Measurements from ENCODE around the gene PNPLA7. TPM values are rescaled to one million over a fixed set of nuclear protein-coding genes. Genes with fewer than 3 reads are reported as not detected.

Gene PNPLA7
- total RNA-seq, 3 donors from 2014 or later (not counting 1 experiment from before 2014, with no cell fraction given) = 4.3 to 6.4 (median 4.9) TPM

DNA sequence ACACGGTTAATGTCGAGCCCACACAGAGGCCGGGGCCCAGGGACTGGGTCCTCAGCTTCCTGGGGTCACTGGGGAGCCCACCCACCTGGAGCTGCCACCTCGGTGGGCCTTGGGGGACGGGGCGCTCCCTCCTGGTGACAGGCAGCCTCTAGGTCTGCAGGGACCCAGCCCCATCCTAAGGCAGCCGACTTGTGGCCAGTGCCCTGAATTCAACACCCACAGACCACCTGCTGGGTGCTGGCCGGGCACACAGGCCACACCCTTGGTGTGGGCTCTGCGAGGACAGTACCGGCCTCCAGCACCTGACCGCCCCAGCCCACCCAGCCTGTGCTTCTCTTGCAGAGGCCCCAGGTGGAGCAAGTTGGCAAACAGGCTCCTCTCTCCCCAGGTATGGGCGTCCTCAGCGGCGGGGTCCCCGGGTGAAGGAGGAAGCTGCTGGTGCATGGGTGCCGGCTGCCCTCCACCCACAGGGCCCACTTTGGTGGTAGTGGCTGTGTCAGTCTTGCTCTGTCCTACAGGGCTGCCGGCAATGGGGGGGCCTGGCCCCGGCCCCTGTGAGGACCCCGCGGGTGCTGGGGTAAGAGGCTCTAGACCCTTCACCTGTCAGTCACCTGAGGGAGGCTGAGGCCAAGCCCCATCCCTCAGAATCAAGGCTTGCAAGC lies 117.4 kb downstream of the PNPLA7 start:
- Histone ChIP-seq H3K36me3 (ENCODE audit: control insufficient read depth, insufficient read depth, low read length) (no peaks in the 10 kb centered on the region), H3K9me3 (ENCODE audit: control insufficient read depth, insufficient read depth, low read length) (no peaks in the 10 kb centered on the region), H3K4me1 (ENCODE audit: control insufficient read depth, insufficient read depth, low read length) (peaks cover 29% of the 10 kb centered on the region), H3K27me3 (ENCODE audit: control insufficient read depth, insufficient read depth, low read length) (no peaks in the 10 kb centered on the region), H3K4me3 (ENCODE audit: low read length) (no peak overlapping the region), H3K27ac (ENCODE audit: low read length) (no peak overlapping the region)
- WGBS (ENCODE audit: insufficient coverage) = 85% methylated on average over 20 of the region's 20 CpGs
- H3K27ac Mint-ChIP-seq = no peak overlapping the region
- DNase-seq (no peak), ATAC-seq (no peak)
- H3K9me3 Mint-ChIP-seq = no peaks in the 10 kb centered on the region
- H3K36me3 Mint-ChIP-seq = no peaks in the 10 kb centered on the region
- intact Hi-C loops (cut with micrococcal nuclease) = no loop called here
- TF ChIP-seq, protein P1, sequence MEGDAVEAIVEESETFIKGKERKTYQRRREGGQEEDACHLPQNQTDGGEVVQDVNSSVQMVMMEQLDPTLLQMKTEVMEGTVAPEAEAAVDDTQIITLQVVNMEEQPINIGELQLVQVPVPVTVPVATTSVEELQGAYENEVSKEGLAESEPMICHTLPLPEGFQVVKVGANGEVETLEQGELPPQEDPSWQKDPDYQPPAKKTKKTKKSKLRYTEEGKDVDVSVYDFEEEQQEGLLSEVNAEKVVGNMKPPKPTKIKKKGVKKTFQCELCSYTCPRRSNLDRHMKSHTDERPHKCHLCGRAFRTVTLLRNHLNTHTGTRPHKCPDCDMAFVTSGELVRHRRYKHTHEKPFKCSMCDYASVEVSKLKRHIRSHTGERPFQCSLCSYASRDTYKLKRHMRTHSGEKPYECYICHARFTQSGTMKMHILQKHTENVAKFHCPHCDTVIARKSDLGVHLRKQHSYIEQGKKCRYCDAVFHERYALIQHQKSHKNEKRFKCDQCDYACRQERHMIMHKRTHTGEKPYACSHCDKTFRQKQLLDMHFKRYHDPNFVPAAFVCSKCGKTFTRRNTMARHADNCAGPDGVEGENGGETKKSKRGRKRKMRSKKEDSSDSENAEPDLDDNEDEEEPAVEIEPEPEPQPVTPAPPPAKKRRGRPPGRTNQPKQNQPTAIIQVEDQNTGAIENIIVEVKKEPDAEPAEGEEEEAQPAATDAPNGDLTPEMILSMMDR (IDR thresholded peaks at IDR 0.05) = no peak
- no peak overlapping the region for H3K4me3 Mint-ChIP-seq
- H3K27me3 Mint-ChIP-seq (ENCODE audit: low read depth in 2 of 2) = no peaks in the 10 kb centered on the region
- H3K4me1 Mint-ChIP-seq = no peaks in the 10 kb centered on the region

GRCh38 chr9:137431416-137431931 lies 118.7 kb downstream of the PNPLA7 start:
- Mint-ChIP-seq H3K4me1 (no peaks in the 10 kb centered on the region), H3K36me3 (no peaks in the 10 kb centered on the region), H3K27me3 (ENCODE audit: low read depth in 2 of 2) (no peaks in the 10 kb centered on the region), H3K27ac (no peak overlapping the region), H3K4me3 (no peak overlapping the region), H3K9me3 (no peaks in the 10 kb centered on the region)
- no peaks in the 10 kb centered on the region for H3K36me3 ChIP-seq (ENCODE audit: control insufficient read depth, insufficient read depth, low read length)
- WGBS (ENCODE audit: insufficient coverage) = 79% methylated on average over 21 of the region's 21 CpGs
- no peak overlapping the region for H3K4me3 ChIP-seq (ENCODE audit: low read length)
- TF ChIP-seq, protein P1 (IDR thresholded peaks at IDR 0.05) = no peak
- H3K9me3 ChIP-seq (ENCODE audit: control insufficient read depth, insufficient read depth, low read length) = no peaks in the 10 kb centered on the region
- peaks cover 29% of the 10 kb centered on the region for H3K4me1 ChIP-seq (ENCODE audit: control insufficient read depth, insufficient read depth, low read length)
- H3K27ac ChIP-seq (ENCODE audit: low read length) = no peak overlapping the region
- intact Hi-C loops (cut with micrococcal nuclease) = no loop called here
- DNase-seq (no peak), ATAC-seq (no peak)
- no peaks in the 10 kb centered on the region for H3K27me3 ChIP-seq (ENCODE audit: control insufficient read depth, insufficient read depth, low read length)

GRCh38 chr9:137430723-137431415 lies 119.3 kb downstream of the PNPLA7 start:
- H3K36me3 Mint-ChIP-seq = no peaks in the 10 kb centered on the region
- no peaks in the 10 kb centered on the region for H3K36me3 ChIP-seq (ENCODE audit: control insufficient read depth, insufficient read depth, low read length)
- DNase-seq (no peak), ATAC-seq (no peak)
- TF ChIP-seq, protein P1 (IDR thresholded peaks at IDR 0.05) = no peak
- no peaks in the 10 kb centered on the region for H3K9me3 Mint-ChIP-seq
- no peaks in the 10 kb centered on the region for H3K27me3 ChIP-seq (ENCODE audit: control insufficient read depth, insufficient read depth, low read length)
- H3K4me3 ChIP-seq (ENCODE audit: low read length) = no peak overlapping the region
- no peaks in the 10 kb centered on the region for H3K9me3 ChIP-seq (ENCODE audit: control insufficient read depth, insufficient read depth, low read length)
- H3K4me3 Mint-ChIP-seq = no peak overlapping the region
- H3K4me1 ChIP-seq (ENCODE audit: control insufficient read depth, insufficient read depth, low read length) = peaks cover 29% of the 10 kb centered on the region
- H3K27ac ChIP-seq (ENCODE audit: low read length) = no peak overlapping the region
- H3K4me1 Mint-ChIP-seq = no peaks in the 10 kb centered on the region
- no peak overlapping the region for H3K27ac Mint-ChIP-seq
- WGBS (ENCODE audit: insufficient coverage) = 79% methylated on average over 27 of the region's 27 CpGs
- H3K27me3 Mint-ChIP-seq (ENCODE audit: low read depth in 2 of 2) = no peaks in the 10 kb centered on the region
- intact Hi-C loops (cut with micrococcal nuclease) = no loop called here
